HG03095 (cell line): ENCODE results near the gene PLAAT3.
"Not testable (repeated sequence)": the region's sequence is repeated elsewhere in the genome, so short reads cannot be mapped to it uniquely, and the experiment has no call there.

Experiments
- ATAC-seq: cut with Tn5 transposase; IDR thresholded peaks from one replicate; pipeline ENCODE4 v1.9.1; 2021; ENCODE audit warnings: moderate library complexity; ENCODE audit not compliant: unreplicated experiment

Gene PLAAT3

DNA sequence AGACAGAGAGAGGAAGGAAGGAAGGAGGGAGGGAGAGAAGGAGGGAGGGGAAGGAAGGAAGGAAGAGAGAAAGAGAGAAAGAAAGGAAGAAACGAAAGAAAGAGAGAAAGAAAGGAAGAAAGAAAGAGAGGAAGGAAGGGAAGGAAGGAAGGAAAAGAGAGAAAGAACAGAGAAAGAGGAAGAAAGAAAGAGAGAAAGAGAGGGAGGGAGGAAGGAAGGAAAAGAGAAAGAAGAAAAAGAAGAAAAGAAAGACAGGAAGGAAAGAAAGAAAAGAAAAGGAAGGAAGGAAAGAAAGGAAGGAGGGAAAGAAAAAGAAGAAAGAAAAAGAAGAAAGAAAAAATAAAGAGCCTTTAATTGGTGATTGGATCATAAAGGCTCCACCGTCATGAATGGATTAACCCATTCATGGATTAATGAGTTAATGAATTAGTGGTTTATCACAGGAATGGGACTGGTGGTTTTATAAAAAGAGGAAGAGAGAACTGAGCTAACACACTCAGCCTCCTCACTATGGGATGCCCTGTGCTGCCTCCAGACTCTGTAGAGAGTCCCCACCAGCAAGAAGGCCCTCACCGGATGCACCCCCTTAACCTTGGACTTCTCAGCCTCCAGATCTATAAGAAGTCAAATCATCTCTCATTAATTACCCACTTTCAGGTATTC lies 42.1 kb downstream of the PLAAT3 start:
- ATAC-seq, result no peak

DNA sequence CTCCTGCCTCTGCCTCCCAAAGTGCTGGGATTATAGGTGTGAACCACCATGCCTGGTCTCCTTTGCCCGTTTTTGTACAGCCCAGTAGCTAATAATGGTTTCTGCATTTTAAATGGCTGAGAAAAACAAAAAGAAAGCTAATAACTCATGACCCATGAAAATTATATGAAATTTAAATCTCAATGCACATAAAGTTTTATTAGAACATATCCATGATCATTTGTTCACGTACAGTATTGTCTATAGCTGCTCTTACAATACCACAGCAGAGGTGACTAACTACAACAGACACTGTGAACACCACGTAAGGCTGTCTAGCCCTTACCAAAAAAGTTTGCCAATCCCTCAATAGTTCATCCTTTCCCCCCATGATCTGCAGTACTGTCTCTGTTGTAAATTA lies 44.7 kb downstream of the PLAAT3 start:
- no peak for ATAC-seq

DNA sequence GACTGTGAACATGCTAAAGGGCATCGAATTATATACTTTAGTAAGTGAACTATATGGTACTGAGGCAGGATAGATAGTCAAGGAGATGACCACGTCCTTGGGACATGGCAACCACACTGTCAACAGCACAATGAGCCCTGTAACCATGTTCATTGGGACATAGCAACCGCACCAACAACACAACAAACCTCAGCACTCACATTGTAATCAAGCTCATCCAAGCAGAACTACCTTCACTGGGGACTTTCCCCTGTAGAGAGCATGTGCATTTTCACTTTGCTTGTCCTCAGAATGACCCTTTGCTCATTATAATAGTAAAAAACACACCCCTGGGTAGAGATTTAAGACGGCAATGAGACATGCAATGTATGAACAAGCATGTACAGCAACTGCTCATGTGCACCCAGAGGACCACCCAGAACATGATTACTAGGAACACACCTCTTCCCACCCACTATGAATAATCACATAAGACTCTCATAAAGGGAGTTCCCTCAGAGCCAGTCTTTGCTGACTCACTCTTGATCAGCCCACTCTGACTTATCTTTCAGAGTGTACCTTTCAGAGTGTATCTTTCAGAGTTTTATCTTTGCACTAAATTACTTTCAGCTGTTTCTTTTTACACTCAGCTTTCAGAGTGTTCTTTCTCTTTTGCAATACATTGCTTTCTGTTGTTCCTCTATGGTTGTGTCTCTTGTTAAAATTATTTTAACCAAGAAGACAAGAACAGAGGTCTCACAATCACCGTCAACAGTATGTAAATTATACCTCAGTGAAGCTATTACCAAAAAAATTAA lies 47.0 kb downstream of the PLAAT3 start:
- peak; percentile 80 for ATAC-seq

DNA sequence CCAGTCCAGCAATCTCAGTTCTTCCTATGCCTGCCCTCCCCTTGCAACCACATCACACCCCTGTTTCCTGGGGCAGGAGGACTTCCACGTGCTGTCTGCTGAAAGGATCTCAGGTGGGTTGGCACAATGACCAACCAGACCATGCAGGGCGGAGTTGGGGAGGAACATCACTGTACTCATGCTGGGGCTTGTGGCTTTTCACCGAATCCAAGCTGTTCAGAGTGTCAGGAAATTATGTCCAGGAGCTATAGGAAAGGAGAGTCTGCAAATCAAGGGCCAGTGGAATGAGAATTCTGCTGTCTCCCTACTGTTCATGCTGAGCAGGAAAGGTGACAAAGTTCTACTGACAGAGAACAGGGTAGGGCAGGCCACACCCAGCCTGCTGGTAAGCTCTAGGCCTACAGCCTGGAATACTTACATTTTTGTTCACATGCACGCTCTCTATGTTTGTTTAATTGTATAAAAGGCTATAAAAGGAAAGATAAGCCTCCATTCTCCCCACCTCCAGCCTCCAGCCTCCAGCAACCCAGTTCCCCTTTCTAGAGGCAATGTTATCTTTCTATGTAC lies 49.4 kb downstream of the PLAAT3 start:
- no peak for ATAC-seq

DNA sequence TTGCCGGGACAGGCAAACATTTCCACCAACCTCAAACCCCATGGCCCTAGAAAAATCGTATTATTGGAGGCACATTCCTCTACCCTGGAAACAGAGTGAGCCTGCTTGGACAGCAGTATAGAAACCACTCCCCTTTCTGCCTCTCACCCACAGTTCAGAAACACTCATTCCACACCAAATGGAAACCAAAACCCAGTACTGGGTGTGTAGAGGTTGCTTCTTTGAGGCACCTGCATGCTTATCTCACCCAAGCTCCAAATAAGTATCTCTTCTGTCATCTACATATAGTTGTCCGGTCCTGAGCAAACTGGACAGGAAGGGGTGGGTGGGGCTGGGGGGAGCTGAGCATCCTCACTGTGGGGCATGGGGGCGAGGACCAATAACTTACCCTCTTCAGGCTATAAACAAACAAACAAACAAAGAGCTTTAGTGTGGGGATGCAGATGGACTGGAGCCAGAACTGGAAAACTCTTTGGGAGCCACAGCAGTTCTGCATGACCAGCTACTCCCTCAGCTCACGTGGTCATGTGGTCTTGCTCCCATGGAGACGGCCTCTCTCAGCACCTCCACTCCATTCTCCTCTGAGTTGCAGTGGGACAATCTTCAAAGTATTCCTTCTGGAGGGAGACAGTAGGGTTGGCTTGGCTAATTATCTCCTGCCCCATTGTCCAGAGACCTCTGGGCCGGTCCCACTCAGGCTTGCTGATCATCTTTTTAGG lies 50.0 kb downstream of the PLAAT3 start:
- peak; percentile 65 for ATAC-seq

DNA sequence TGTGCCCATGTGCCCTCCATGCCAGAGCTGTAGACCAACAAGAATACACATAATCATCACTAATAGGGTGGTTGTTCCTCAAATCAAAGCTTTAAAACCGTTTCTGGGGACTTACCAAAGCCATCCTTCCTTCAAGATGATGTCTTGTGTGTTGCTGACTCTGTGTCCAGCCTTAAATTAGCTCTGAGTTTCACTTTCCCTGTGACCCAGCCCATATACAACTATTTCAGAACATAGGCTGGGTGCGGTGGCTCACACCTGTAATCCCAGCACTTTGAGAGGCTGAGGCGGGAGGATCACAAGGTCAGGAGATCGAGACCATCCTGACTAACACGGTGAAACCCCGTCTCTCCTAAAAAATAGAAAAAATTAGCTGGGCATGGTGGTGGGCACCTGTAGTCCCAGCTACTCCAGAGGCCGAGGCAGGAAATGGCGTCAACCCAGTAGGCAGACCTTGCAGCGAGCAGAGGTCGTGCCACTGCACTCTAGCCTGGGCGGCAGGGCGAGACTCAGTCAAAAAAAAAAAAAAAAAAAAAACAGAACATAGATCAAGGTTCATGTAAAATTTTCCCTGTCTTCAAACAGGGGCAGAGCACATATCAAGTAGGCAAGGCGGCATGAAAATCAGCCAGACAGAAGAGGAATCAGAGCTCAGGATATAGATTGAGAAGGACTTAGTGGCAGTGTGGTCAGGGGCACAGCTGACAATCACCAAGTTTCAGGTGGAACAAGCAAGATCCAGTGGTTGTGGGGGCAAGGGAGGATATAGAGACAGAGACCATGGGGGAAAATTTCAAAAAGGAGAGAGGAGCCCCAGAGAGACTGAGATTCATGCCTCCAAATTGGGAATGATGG lies 50.8 kb downstream of the PLAAT3 start, which contains the start of gene PLAAT2:
TSS of gene PLAAT2 (minus strand) at position 179 of the 855 bp plus-strand sequence. CDS start at position 124, 55 bp downstream.
- ATAC-seq, result no peak

DNA sequence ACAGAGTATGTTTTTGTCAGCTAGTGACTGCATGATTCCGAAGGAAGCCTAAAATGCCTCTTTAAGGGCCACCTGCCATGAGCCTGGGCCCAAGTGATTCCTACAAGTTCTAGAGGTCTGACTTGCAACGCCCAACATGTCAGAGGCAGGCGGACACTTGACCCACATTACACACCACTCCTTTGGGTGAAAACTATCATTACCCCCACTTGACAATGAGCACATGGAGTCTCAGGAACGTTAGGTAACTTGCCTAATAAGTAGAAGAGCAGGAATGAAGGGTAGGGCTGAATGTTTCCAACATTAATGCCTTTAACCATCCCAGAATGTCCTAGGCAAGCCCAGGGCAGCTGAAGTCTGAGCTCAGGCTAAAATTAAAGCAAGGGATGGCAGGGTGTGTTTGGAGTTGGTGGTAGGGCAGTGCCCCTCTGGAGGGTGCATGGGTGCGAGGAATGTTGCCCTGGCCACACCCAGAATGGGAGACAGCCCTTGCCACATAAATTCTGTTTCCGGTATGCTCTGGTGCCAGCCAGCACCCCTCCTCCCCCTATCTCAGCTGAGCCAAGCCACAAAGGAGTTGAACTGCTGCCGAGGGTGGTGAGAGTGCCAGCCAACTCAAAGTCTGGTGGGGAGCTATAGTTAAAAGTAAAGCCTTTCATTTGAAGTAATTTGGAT lies 53.6 kb downstream of the PLAAT3 start:
- ATAC-seq, result no peak

DNA sequence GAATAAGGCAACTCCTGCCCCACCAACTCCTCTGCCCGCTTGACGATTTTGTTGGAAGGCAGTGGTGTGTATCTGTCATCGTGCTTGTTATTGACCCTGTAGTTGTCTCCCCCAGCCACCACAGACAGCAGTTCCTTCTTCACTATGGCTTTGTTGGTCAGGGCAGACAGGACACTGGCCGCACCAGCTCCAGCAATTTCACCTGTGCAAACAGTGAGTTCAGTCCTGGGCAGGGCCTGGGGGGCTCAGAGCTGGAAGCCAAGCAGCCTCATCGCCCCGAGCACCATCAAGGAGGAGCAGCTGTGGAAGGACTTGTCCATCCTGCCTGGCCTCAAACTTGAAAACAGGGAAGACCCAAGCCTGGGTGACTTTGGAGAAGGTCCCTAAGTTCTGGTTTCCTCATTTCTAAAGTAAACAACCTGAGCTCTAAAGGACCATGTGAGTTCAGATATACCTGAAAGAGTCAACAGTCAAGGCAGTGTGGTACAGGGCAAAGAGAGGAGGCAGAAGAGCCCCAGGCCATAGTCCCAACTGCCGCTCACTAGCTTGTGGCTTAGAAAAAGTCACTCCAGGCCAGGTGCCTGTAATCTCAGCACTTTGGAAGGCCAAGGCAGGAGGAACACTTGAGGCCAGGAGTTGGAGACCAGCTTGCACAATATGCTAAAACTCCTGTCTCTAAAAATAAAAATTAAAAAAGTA lies 55.6 kb downstream of the PLAAT3 start:
- no peak for ATAC-seq

DNA sequence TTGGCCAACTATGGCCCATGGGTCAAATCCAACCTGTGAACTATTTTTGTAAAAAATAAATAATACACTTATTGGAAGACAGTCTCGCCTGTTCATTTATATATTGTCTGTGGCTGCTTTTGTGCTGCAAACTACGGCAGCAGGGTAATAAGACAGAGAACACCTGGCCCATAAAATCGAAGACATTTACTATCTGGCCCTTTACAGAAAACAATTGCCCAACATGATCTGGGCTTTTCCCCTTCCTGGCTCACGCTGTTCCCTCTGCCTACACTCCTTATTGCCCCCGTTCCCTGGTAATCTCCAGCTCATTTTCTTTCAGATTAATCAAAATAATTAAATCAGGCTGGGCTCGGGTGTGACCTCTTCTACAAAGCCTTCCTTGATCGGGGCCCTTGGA lies 56.7 kb downstream of the PLAAT3 start:
- ATAC-seq, result no peak

DNA sequence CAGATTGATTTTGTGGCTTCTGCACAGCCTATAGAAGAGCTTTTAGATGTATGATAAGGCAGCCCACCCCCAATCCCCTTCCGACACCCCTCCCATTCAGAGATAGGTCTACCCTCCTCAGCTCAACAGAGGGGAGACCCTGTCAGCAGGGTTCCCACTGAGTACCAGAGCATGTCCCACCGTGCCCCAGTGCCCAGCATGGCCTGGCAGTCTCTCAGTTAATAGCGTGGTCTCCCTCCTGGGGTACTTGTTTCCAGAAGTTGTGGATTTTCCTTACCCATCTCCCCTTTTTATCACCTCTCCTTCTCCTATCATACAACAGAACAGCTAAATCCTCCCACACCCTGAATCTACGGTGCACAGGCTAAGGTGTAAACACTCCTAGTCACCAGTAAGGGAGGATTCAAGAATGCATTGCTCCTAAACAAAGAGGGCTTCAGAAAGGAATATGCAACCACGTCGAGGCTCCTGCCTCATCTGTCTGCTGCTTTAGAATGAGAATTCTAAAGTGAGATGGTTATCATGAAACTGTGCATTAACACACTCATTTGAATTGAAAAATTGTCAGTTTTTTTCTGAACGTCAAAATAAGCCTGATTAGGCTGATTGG lies 57.7 kb downstream of the PLAAT3 start:
- ATAC-seq, result no peak

DNA sequence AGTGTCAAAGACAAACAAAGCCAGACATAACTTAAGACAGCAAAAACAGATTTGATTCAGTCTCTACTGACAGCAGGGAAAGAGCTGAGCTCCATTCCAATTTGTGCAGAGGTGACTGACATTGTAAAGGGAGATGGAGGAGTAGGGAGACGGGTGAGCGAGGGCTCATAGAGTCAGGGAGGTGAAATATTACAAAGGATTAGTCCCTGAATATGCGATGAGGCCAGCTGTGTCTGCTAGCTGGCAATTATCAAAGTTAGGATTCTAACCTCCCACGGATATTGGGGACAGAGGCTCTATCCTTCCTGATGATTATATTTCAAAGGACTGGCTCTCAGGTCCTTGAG lies 59.4 kb downstream of the PLAAT3 start:
- ATAC-seq, result no peak

DNA sequence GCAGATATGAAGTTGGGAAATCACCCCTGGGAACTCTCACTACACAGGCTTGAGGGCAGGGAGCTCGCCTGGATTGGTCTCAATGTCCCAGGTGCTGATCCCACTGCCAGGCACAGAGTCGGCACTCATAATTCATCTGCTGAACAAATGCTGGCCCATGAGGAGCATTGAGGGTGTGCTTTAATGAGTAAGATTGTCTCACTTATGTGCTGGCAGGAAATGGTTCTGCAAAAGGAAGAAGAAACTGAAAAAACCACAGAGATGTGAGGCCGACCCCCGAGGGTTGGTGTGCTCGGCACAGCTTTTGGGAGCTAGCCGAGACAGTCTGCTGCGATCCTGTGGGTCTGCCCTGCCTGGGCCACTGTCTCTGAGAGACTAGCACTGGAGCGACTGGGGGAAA lies 60.5 kb downstream of the PLAAT3 start:
- ATAC-seq, result peak; percentile 79

DNA sequence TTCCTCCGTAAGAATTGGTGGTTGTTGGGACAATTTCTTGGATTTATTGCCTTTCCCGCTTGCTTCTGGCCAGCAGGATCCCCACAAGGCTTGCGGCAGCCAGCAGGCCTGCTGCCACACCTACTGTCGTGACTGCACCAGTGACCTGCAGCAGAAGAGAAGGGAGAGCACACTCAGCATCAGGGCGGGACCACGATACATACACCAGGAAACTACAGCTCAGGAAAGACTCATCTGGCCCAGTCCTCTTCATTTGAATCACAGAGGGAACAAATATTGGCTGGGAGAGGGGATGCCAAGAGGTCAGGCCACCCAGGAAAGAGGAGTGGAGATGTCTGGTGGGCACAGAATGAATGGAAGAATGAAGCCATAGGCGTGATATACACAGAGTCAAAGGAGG lies 61.3 kb downstream of the PLAAT3 start:
- ATAC-seq, result no peak

DNA sequence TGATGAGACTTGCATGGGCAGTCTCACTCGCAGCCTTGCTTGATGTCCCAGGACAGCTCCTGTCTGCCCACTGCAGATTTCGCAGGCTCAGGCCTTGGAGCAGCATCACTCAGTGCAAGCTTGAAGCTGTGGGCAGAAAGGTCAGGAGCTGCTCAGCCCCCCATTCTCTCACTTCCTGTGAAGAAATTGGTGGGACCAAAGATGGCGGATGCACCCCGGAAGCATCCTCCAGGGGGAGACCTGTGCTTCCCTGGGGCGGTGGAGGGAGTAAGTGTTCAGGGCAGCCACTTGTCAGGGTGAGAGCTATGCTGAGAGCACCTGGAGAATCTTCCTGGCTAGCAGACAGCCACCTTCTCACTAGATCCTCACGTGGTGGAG lies 62.4 kb downstream of the PLAAT3 start:
- ATAC-seq, result no peak

DNA sequence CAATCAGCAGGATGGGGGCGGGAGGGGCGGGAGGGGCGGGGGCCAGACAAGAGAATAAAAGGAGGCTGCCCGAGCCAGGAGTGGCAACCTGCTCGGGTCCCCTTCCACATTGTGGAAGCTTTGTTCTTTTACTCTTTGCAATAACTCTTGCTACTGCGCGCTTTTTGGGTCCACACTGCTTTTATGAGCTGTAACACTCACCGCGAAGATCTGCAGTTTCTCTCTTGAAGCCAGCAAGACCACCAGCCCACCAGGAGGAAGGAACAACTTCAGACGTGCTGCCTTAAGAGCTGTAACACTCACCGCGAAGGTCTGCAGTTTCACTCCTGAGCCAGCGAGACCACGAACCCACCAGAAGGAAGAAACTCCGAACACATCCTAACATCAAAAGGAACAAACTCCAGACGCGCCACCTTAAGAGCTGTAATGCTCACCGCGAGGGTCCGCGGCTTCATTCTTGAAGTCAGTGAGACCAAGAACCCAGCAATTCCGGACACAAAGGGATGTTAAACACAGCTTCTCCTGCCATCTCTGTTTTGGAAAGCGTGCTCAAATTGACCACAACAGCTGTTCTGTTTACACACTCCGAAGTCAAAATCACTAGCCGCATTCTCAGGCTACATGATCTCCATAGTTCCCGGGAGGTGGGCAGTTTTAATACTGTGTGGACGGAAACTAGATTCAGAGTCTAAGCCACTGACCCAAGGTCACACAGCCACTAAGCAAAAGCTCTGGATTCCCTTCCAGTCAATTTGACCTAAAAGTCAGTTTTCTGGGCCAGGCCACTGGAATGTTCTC lies 62.9 kb downstream of the PLAAT3 start:
- ATAC-seq, result no peak

DNA sequence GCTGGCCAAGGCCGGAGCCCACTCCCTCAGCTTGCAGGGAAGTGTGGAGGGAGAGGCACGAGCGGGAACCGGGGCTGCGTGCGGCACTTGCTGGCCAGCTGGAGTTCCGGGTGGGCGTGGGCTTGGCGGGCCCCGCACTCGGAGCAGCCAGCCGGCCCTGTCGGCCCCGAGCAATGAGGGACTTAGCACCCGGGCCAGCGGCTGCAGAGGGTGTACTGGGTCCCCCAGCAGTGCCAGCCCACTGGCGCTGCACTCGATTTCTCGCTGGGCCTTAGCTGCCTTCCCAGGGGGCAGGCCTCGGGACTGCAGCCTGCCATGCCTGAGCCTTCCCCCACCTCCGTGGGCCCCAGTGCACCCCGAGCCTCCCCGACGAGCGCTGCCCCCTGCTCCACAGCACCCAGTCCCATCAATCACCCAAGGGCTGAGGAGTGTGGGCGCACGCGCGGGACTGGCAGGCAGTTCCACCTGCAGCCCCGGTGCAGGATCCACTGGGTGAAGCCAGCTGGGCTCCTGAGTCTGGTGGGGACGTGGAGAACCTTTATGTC lies 64.0 kb downstream of the PLAAT3 start:
- ATAC-seq, result not testable (repeated sequence)

DNA sequence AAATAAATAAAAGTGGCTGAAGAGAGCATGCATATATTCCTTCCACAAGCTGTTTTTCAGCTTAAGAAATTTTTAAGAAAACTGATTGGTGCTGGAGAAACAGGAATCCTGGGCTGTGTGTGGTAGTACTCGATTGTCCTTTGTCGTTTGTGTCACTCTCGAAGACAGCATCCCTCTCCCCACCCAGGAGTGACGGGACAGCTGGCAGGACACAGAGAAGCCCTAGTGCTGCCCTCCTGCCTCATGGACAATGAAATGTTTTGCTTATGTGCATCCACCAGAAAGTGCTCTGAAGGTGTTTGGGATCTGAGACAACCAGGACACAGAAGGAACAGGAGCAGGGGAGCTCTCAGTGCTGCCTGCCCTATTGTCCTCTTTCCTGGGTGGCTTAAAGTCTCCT lies 64.8 kb downstream of the PLAAT3 start:
- ATAC-seq, result no peak

DNA sequence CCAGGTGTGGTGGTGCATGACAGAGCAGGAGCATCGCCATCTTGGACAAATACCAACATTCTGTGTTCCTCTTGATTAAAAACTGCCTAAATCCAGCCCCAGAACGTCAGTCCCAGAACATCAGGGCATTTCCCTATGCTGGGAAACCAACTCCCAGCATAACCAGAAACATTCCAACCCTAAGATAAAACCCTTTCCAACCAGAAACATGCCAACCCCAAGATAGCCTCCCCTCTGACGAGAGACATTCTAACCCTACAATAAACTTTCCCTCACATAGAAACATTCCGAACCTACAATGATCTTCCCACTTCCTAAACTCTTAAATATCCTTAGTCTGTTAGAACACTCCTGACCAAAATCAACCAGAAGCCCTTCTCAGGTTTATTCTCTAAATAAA lies 66.1 kb downstream of the PLAAT3 start:
- no peak for ATAC-seq
